SW 1271 (cell line): ENCODE measurements around the gene MYO6.
A peak's percentile ranks its signal among the peaks of the same experiment; 100 is the strongest.

Source experiments
- DNase-seq, 2 experiments: peaks; one replicate each; lab custom pipeline; 2025; lab: John Stamatoyannopoulos, UW

Gene MYO6

GRCh38 chr6:75766387-75766786 is 17.3 kb downstream of the MYO6 start:
- DNase-seq: no peak

GRCh38 chr6:75770844-75771243 is 21.8 kb downstream of the MYO6 start:
- no peak for DNase-seq

- no peak for DNase-seq
Measured at GRCh38 chr6:75775219-75775618, 26.2 kb downstream of the MYO6 start.

DNA sequence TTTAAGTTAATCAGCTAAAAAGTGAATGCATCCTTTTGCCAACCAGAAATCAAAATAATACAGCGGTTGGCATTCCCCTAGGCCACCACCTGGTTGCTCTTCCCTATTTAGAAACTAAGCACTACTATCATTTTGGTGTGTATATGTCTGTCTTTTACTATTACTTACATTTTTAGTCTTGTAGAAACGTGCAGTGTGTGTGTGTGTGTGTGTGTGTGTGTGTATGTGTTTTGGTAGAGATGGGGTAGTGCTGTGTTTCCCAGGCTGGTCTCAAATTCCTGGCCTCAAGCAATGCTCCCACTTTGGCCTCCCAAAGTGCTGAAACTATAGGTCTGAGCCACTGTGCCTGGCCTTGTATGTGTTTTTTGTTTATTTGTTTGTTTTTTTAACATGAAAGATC is 27.4 kb downstream of the MYO6 start:
- no peak for DNase-seq

- no peak for DNase-seq
Measured at GRCh38 chr6:75778757-75779156, 29.7 kb downstream of the MYO6 start.

GRCh38 chr6:75786152-75786551 is 37.1 kb downstream of the MYO6 start:
- no peak for DNase-seq

GRCh38 chr6:75788894-75789293 is 39.9 kb downstream of the MYO6 start:
- no peak for DNase-seq

DNA sequence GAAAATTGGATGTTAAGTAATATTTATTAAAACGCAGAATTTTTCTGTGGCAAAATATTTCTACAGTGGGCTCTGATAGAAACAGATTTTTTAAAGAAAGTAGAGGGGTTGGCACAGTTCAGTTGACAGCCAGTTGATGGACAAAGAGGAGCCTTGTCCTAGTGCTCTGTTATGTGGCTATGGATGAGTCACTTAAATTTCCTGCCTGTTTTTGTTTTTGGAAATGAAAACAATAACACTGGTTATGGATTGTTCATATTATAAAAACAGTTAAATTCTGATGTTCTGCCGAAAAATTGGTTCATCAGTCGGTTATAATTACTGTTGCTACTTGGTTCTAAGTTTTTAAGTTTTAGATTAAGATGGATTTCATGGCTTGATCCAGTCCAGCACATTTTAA is 42.8 kb downstream of the MYO6 start:
- peak in 1 of 2 experiments; percentile 67 for DNase-seq

GRCh38 chr6:75794351-75794846 is 45.4 kb downstream of the MYO6 start:
- no peak for DNase-seq

GRCh38 chr6:75794954-75795739 is 46.1 kb downstream of the MYO6 start:
- no peak for DNase-seq

DNA sequence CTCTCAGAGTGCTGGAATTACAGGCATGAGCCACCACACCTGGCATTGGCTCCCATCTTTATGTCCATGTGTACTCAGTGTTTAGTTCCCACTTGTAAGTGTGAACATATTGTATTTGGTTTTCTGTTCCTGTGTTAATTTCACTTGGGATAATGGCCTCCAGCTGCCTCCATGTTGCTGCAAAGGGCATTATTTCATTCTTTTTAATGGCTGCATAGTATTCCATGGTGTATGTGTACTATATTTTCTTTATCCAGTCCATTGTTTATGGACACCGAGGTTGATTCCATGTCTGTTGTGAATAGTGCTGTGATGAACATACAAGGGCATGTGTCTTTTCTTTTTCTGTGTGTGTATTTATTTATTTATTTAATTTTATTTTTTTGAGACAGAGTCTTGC is 47.7 kb downstream of the MYO6 start:
- DNase-seq: no peak

GRCh38 chr6:75800133-75800532 is 51.1 kb downstream of the MYO6 start:
- no peak for DNase-seq

DNA sequence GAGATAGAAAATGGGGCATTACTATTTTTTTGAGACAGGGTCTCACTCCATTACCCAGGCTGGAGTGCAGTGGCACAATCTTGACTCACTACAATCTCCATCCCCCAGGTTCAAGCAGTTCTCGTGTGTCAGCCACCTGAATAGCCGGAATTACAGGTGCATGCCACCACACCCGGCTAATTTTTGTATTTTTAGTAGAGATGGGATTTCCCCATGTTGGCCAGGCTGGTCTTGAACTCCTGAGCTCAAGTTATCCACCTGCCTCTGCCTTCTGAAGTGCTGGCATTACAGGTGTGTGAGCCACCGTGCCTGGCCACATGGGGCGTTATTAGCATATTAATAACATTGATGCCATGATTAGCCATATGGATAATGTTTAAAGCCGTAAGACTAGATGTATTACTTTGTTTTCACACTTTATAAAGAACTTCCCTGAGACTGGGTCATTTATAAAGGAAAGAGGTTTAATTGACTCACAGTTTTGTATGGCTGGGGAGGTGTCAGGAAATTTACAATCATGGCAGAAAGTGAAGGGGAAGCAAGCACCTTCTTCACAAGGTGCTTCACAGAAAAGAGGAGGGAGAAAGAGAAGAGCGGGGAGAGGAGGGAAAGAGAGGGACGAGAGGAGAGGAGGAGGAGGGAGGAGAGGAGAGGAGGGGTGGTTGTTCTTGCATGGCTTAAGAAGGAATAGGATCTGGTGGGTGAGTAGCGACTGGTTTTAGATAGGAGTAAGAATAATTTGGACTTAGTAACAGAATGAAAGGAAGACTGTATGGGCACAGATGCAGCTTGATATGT is 51.9 kb downstream of the MYO6 start:
- no peak for DNase-seq

- no peak for DNase-seq
Measured at GRCh38 chr6:75802366-75802765, 53.3 kb downstream of the MYO6 start.

DNA sequence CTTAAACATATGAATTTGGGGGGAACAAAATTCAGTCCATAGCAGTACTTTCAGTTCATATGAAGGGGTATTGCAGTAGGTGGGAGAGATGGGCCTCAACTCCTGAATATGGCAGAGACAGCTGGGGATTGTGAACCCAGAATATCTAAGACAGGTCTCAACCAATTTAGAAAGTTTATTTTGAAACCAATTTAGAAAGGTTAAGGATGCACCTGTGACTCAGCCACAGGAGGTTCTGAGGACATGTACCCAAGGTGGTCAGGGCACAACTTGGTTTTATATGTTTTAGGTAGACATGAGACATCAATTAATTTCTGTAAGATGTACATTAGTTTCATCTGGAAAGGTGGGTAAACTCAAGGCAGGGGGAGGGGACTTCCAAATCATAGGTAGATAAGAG is 59.5 kb downstream of the MYO6 start:
- DNase-seq: no peak

DNA sequence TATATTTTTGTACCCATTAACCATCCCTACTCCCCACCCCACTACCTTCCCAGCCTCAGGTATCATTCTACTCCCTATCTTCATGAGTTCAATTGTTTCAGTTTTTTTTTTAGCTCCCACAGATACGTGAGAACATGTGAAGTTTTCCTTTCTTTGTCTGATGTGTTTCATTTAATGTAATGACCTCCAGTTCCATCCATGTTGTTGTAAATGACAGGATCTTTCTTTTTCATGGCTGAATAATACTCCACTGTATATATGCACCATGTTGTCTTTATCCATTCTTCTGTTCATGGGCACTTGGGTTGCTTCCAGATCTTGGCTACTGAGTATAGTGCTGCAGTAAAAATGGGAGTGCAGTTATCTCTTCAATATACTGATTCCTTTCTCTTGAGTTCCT is 63.5 kb downstream of the MYO6 start:
- DNase-seq: no peak

DNA sequence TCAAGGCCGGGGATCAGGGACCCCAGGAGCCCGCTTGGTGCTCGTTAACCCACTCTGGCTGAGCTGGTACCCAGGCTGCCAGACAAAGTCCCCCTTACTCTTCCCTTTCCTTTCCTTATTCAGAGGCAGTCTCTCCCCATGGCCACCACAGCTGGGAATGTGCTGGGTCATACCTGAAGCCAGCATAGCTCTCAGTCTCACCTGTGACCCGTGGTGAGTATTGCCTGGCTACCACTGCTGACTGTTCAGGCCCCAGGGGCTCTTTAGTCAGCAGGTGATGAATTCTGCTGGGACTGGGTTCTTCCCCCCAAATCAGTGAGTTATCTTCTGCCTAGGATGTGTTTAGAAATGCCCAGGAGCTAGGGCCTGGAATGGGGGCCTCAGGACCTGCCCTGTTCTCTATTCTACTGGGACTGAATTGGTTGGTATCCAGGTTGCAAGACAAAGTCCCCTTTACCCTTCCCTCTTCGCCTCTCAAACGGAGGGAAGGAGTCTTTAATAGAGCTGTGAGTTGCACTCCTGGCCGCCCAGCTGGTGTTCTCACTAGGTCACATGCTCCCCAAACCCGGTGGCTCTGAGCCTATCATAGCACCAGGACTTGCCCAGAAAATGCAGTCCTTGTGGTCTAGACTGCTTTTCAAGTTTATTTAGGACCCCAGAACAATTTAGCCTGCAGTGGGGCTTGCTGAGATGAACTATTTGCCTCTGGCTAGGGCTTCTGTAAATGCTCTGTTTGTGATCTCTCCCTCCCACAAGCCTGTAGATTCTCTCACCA is 64.6 kb downstream of the MYO6 start:
- DNase-seq: no peak

DNA sequence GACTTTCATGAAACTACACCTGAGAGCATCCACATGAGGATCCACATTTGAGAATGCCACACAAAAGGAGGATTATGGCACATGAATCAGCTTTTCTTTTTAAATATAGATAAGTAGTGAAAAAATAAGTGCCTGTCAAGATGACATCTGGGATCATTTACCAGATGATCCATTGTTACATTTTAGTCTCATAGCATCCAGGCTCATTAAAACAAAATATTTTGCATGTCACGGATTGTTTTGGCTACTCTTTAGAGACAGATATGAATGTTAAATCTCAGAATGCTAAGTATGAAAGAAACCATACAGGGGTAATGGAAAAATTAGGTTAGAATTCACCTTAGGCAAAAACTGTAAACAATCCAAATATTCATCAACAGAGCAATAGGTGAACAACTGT is 66.7 kb downstream of the MYO6 start:
- DNase-seq: no peak

- no peak for DNase-seq
Measured at GRCh38 chr6:75818098-75818855, 69.2 kb downstream of the MYO6 start.

DNA sequence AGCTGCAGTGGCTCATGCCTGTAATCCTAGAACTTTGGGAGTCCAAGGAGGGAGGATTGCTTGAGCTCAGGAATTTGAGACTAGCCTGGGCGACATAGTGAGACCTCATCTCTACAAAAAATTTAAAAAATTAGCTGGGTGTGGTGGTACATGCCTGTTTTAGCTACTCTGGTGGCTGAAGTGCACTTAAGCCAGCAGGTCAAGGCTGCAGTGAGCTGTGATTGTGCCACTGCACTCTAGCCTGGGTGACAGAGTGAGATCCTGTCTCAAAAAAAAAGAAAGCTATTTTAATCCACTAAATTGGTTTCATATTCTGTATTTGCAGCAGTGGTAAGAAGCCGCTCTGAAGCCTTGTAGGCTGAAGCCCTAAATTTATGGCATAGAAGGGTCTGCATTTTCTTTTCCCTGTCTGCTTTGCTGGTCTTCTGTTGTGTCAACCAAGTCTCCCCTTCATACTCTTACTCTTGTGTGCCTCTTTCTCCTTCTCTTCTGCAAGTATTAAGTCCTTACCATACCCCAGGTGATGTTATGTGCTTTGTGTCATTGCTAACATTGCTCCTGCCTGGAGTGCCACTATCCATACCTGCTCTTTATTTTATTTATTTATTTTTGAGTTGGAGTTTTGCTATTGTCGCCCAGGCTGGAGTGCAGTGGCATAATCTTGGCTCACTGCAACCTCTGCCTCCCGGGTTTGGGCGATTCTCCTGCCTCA is 70.9 kb downstream of the MYO6 start:
- DNase-seq: no peak

GRCh38 chr6:75824160-75824559 is 75.1 kb downstream of the MYO6 start:
- no peak for DNase-seq
